Mucosa of rectum (tissue), 2 donors: ENCODE measurements around the gene ARHGEF26.

Experiments
- H3K27ac ChIP-seq, 2 donors: one replicate each; pipeline ENCODE4 v1.7.0; 2013; ENCODE audit warnings: inconsistent platforms in 2 of 2, low read depth in 2 of 2, low read length in 2 of 2
- H3K27me3 ChIP-seq, 2 donors: one replicate each; pipeline ENCODE4 v1.7.0; 2013; ENCODE audit warnings: low read length in 2 of 2; ENCODE audit not compliant: control insufficient read depth in 2 of 2, insufficient read depth in 2 of 2
- H3K36me3 ChIP-seq, 2 donors: one replicate each; pipeline ENCODE4 v1.7.0; 2013; ENCODE audit warnings: low read length in 2 of 2; ENCODE audit not compliant: control insufficient read depth in 2 of 2, insufficient read depth in 2 of 2
- H3K4me1 ChIP-seq, 2 donors: one replicate each; pipeline ENCODE4 v1.7.0; 2013; ENCODE audit warnings: low read length in 2 of 2, mild to moderate bottlenecking in 1 of 2; ENCODE audit not compliant: control insufficient read depth in 2 of 2, insufficient read depth in 2 of 2
- H3K4me3 ChIP-seq, 2 donors: one replicate each; pipeline ENCODE4 v1.7.0; 2013; ENCODE audit warnings: low read length in 2 of 2
- H3K9ac ChIP-seq, 2 donors: one replicate each; pipeline ENCODE4 v1.7.0; 2013; ENCODE audit warnings: low read length in 2 of 2, low read depth in 1 of 2, mild to moderate bottlenecking in 1 of 2
- H3K9me3 ChIP-seq, 2 donors: one replicate each; pipeline ENCODE4 v1.7.0; 2013; ENCODE audit warnings: low read length in 2 of 2; ENCODE audit not compliant: control insufficient read depth in 2 of 2
- donor health status: healthy.
- donor health status: Normal muscosa, but diverticular disease.

Gene ARHGEF26

GRCh38 chr3:154094051-154094450, 27.1 kb upstream of the ARHGEF26 start:
- H3K9ac ChIP-seq = no peak overlapping the region
- H3K4me3 ChIP-seq = no peak overlapping the region
- H3K27ac ChIP-seq = no peak overlapping the region
- H3K36me3 ChIP-seq = no peaks in the 10 kb centered on the region
- no peaks in the 10 kb centered on the region for H3K4me1 ChIP-seq
- no peaks in the 10 kb centered on the region for H3K9me3 ChIP-seq
- no peaks in the 10 kb centered on the region for H3K27me3 ChIP-seq

- Histone ChIP-seq H3K4me3 (no peak overlapping the region), H3K27ac (no peak overlapping the region)
These were observed 25.3 kb upstream of the ARHGEF26 start for GRCh38 chr3:154095832-154096421.

GRCh38 chr3:154098376-154098775, 22.8 kb upstream of the ARHGEF26 start:
- Histone ChIP-seq H3K4me3 (no peak overlapping the region), H3K4me1 (no peaks in the 10 kb centered on the region), H3K27ac (no peak overlapping the region), H3K27me3 (no peaks in the 10 kb centered on the region), H3K36me3 (no peaks in the 10 kb centered on the region), H3K9ac (no peak overlapping the region), H3K9me3 (no peaks in the 10 kb centered on the region)

More at GRCh38 chr3:154095832-154096421, 25.3 kb upstream of the ARHGEF26 start:
- no peaks in the 10 kb centered on the region for H3K27me3 ChIP-seq
- no peaks in the 10 kb centered on the region for H3K9me3 ChIP-seq
- H3K36me3 ChIP-seq = no peaks in the 10 kb centered on the region
- H3K9ac ChIP-seq = no peak overlapping the region
- no peaks in the 10 kb centered on the region for H3K4me1 ChIP-seq

GRCh38 chr3:154100556-154100955, 20.6 kb upstream of the ARHGEF26 start:
- Histone ChIP-seq H3K4me1 (no peaks in the 10 kb centered on the region), H3K36me3 (no peaks in the 10 kb centered on the region), H3K9ac (no peak overlapping the region), H3K9me3 (no peaks in the 10 kb centered on the region), H3K27me3 (no peaks in the 10 kb centered on the region), H3K4me3 (no peak overlapping the region), H3K27ac (no peak overlapping the region)

GRCh38 chr3:154101250-154101649, 19.9 kb upstream of the ARHGEF26 start:
- no peak overlapping the region for H3K9ac ChIP-seq
- H3K4me3 ChIP-seq = no peak overlapping the region
- no peaks in the 10 kb centered on the region for H3K4me1 ChIP-seq
- no peaks in the 10 kb centered on the region for H3K36me3 ChIP-seq
- no peaks in the 10 kb centered on the region for H3K27me3 ChIP-seq
- H3K9me3 ChIP-seq = no peaks in the 10 kb centered on the region
- H3K27ac ChIP-seq = no peak overlapping the region

GRCh38 chr3:154102225-154102624, 19.0 kb upstream of the ARHGEF26 start:
- Histone ChIP-seq H3K27ac (no peak overlapping the region), H3K4me3 (no peak overlapping the region), H3K9ac (no peak overlapping the region), H3K36me3 (no peaks in the 10 kb centered on the region), H3K27me3 (no peaks in the 10 kb centered on the region), H3K4me1 (no peaks in the 10 kb centered on the region), H3K9me3 (no peaks in the 10 kb centered on the region)

GRCh38 chr3:154105218-154105975, 15.8 kb upstream of the ARHGEF26 start:
- Histone ChIP-seq H3K27me3 (no peaks in the 10 kb centered on the region), H3K4me3 (no peak overlapping the region), H3K9ac (no peak overlapping the region), H3K27ac (no peak overlapping the region), H3K9me3 (no peaks in the 10 kb centered on the region), H3K4me1 (no peaks in the 10 kb centered on the region), H3K36me3 (no peaks in the 10 kb centered on the region)

- Histone ChIP-seq H3K4me3 (no peak overlapping the region), H3K36me3 (no peaks in the 10 kb centered on the region), H3K4me1 (no peaks in the 10 kb centered on the region), H3K27ac (no peak overlapping the region), H3K9ac (no peak overlapping the region), H3K27me3 (no peaks in the 10 kb centered on the region), H3K9me3 (no peaks in the 10 kb centered on the region)
These were observed 9.7 kb upstream of the ARHGEF26 start for GRCh38 chr3:154111365-154111935.

- H3K9me3 ChIP-seq = no peaks in the 10 kb centered on the region
- no peak overlapping the region for H3K9ac ChIP-seq
- H3K4me1 ChIP-seq = no peaks in the 10 kb centered on the region
- no peaks in the 10 kb centered on the region for H3K27me3 ChIP-seq
- no peak overlapping the region for H3K27ac ChIP-seq
- no peaks in the 10 kb centered on the region for H3K36me3 ChIP-seq
- no peak overlapping the region for H3K4me3 ChIP-seq
These were observed 8.9 kb upstream of the ARHGEF26 start for GRCh38 chr3:154112146-154112852.

- no peak overlapping the region for H3K9ac ChIP-seq
- no peaks in the 10 kb centered on the region for H3K36me3 ChIP-seq
- no peaks in the 10 kb centered on the region for H3K9me3 ChIP-seq
- H3K4me1 ChIP-seq = no peaks in the 10 kb centered on the region
- H3K27ac ChIP-seq = no peak overlapping the region
- no peaks in the 10 kb centered on the region for H3K27me3 ChIP-seq
- H3K4me3 ChIP-seq = no peak overlapping the region
These were observed 7.6 kb upstream of the ARHGEF26 start for GRCh38 chr3:154113609-154114008.
